GM12873 (cell line): ENCODE measurements around the gene NOP53.

Experiments
- CTCF ChIP-seq: IDR thresholded peaks from 2 replicates; pipeline ENCODE4 v1.5.1; 2012; ENCODE audit warnings: low read depth, mild to moderate bottlenecking, moderate library complexity, low read length, control low read depth; ENCODE audit not compliant: insufficient read depth; ENCODE audit errors: missing control alignments

The NOP53 gene

GRCh38 chr19:47767349-47767748, 22.0 kb downstream of the NOP53 start:
- no peak for TF ChIP-seq CTCF

- no peak for TF ChIP-seq CTCF
These were observed 23.3 kb downstream of the NOP53 start for GRCh38 chr19:47768604-47769003.

- no peak for TF ChIP-seq CTCF
These were observed 24.2 kb downstream of the NOP53 start for GRCh38 chr19:47769534-47769933.

- TF ChIP-seq CTCF: no peak
These were observed 31.2 kb downstream of the NOP53 start for GRCh38 chr19:47776568-47776967.

DNA sequence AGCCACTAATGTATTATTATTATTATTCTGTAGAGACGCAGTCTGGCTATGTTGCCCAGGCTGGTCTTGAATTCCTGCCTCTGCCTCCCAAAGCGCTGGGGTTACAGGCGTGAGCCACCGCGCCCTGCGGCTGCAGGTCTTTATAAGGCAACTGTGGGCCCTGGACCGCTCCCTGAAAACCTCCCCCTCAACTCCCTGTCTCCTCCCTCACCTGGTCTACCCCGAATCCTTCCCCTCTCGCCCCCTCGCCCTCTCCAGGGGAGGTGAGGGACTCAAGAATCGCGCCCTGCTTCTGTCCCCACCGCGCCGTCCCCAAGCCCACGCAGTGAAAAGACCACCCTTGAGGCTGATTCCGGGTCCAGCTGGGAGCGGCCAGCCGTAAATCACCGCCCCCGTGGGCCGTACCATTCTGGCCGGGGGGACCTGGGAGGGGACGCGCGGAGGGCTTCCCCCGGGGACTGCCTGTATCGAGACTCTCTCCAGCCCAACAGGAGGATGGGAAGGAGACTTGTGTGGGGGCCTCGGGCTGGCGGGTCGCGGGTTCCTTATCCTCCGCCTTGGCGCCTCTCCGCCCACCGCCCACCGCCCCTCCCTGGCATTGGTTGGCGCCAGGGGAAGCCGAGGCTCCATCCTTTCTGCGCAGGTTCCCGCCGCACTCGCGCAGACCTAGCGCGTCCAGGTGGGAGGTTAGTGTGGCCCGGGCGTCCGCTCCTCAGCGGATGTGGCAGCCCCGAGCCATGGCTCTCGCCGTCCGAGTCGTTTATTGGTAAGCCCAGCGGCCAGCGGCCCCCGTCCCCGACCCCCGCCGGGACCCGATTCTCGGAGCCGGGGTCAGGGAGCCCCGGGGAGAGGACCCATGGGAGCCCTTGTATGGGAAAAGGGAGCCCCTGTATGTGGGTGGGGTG, 33.0 kb downstream of the NOP53 start, which contains the start of gene SELENOW:
Gene SELENOW, plus strand, starts transcription at position 655 of the 905 bp plus-strand sequence. Its CDS starts 83 bp downstream, at position 738.
- no peak for TF ChIP-seq CTCF

DNA sequence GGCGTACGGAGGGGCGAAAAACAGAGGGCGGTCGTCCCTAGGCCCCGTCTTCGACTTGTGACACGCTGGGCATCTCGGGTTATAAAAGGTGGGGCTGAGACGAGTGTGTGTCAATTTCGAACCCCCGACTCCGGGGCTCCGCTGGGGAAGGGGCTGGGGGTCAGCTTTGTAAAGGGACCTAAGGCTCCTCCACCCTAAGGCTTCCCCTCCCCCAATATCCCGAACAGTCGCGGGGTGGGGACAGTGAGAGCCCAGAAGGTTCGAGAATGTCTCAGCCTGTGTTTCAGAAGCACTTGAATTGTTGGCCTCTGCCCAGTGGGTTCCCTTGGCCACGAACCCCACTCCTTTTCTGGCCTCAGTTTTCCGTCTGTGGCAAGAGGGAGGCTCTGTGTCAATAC, 33.6 kb downstream of the NOP53 start:
- TF ChIP-seq CTCF: no peak

GRCh38 chr19:47779524-47780214, 34.3 kb downstream of the NOP53 start:
- TF ChIP-seq CTCF: no peak
